ENCODE measurements around the gene TMEM163.

GRCh38 chr2:134558208-134558830 is 160.5 kb downstream of the TMEM163 start:
- TF ChIP-seq CTCF (IDR thresholded peaks at IDR 0.05) (no peak), EZH2 (IDR thresholded peaks at IDR 0.05) (no peak)

Data from neural progenitor cell (in vitro differentiated cells).